Measurements from ENCODE around the gene STK38. TPM values are rescaled to one million over a fixed set of nuclear protein-coding genes. Genes with fewer than 3 reads are reported as not detected.

STK38 gene
- total and polyA plus RNA-seq, 9 of the 15 experiments (the other 6 are each of a cell fraction or from before 2014, with no cell fraction given) = 5.7 to 28.7 (median 19.5) TPM

- TF ChIP-seq E2F3 (CRISPR knock-in tag; IDR thresholded peaks at IDR 0.05) (0 out of 2 replicates have a peak, but pooled peaks have one; percentile 29), SIRT6 (IDR thresholded peaks at IDR 0.05; ENCODE audit: low read depth, low read length) (no peak), U2AF2 (optimal IDR thresholded peaks at IDR 0.05; ENCODE audit: low read depth, low read length) (no peak), ETV5 (CRISPR knock-in tag; IDR thresholded peaks at IDR 0.05; ENCODE audit: low read depth) (peak; percentile 28), PHB (CRISPR knock-in tag; IDR thresholded peaks at IDR 0.05) (peak; percentile 98), KLF1 (tag; IDR thresholded peaks at IDR 0.05) (peak; percentile 77; the same call in 1 of the 2 replicates), CBFA2T2 (conservative IDR thresholded peaks at IDR 0.05) (peak; percentile 57), HDGF (IDR thresholded peaks at IDR 0.05) (no peak), E4F1 (CRISPR knock-in tag; IDR thresholded peaks at IDR 0.05; ENCODE audit: borderline replicate concordance) (no peak; the same call in 1 of the 2 replicates), TCF3 (CRISPR knock-in tag; IDR thresholded peaks at IDR 0.05) (no peak; the same call in 1 of the 2 replicates), ZNF57 (CRISPR knock-in tag; IDR thresholded peaks at IDR 0.05) (peak; percentile 74; the same call in 1 of the 2 replicates), CBX1 (IDR thresholded peaks at IDR 0.05; ENCODE audit: low read depth) (peak; percentile 97), MCM2 (IDR thresholded peaks at IDR 0.05; ENCODE audit: low read depth) (no peak)
- TF ChIP-seq, protein P1, sequence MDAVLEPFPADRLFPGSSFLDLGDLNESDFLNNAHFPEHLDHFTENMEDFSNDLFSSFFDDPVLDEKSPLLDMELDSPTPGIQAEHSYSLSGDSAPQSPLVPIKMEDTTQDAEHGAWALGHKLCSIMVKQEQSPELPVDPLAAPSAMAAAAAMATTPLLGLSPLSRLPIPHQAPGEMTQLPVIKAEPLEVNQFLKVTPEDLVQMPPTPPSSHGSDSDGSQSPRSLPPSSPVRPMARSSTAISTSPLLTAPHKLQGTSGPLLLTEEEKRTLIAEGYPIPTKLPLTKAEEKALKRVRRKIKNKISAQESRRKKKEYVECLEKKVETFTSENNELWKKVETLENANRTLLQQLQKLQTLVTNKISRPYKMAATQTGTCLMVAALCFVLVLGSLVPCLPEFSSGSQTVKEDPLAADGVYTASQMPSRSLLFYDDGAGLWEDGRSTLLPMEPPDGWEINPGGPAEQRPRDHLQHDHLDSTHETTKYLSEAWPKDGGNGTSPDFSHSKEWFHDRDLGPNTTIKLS (IDR thresholded peaks at IDR 0.05; ENCODE audit: borderline replicate concordance, low read depth) = peak; percentile 47; the same call in 1 of the 2 replicates
- TF ChIP-seq, protein P2, sequence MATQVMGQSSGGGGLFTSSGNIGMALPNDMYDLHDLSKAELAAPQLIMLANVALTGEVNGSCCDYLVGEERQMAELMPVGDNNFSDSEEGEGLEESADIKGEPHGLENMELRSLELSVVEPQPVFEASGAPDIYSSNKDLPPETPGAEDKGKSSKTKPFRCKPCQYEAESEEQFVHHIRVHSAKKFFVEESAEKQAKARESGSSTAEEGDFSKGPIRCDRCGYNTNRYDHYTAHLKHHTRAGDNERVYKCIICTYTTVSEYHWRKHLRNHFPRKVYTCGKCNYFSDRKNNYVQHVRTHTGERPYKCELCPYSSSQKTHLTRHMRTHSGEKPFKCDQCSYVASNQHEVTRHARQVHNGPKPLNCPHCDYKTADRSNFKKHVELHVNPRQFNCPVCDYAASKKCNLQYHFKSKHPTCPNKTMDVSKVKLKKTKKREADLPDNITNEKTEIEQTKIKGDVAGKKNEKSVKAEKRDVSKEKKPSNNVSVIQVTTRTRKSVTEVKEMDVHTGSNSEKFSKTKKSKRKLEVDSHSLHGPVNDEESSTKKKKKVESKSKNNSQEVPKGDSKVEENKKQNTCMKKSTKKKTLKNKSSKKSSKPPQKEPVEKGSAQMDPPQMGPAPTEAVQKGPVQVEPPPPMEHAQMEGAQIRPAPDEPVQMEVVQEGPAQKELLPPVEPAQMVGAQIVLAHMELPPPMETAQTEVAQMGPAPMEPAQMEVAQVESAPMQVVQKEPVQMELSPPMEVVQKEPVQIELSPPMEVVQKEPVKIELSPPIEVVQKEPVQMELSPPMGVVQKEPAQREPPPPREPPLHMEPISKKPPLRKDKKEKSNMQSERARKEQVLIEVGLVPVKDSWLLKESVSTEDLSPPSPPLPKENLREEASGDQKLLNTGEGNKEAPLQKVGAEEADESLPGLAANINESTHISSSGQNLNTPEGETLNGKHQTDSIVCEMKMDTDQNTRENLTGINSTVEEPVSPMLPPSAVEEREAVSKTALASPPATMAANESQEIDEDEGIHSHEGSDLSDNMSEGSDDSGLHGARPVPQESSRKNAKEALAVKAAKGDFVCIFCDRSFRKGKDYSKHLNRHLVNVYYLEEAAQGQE (IDR thresholded peaks at IDR 0.05; ENCODE audit: borderline replicate concordance) = peak; percentile 49; the same call in 1 of the 2 replicates
- TF ChIP-seq, protein P2 (CRISPR knock-in tag; IDR thresholded peaks at IDR 0.05; ENCODE audit: low read depth) = peak; percentile 54; the same call in 1 of the 2 replicates
Observed at GRCh38 chr6:36594029-36594815, 46.9 kb upstream of the STK38 start, which contains the start of gene SRSF3 (continued).

Data from K562 (cell line).